NCI-H446 (cell line): ENCODE results near the gene PNLIPRP3.

ENCODE experiments used
- DNase-seq, 2 experiments: peaks; one replicate each; lab custom pipeline; 2025; lab: John Stamatoyannopoulos, UW

PNLIPRP3 gene

DNA sequence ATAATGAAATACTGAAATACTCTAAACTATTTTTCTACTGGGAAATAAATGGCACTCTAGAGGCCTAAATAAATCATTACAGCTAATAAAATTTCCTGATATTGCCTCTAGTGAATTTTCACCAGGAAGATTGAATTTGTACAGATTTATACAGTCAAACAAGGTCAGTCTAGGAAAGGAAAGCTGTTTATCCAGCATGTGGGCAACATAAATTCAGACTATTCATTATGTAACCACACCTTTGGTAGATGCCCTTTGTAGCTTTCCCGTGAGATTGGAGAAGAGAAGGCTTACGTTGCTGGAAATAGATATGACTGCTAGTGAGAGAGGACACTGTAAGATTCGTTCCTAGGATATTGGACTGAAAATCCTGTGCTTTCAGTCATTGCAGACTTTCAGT, 82.9 kb downstream of the PNLIPRP3 start:
- DNase-seq: no peak

DNA sequence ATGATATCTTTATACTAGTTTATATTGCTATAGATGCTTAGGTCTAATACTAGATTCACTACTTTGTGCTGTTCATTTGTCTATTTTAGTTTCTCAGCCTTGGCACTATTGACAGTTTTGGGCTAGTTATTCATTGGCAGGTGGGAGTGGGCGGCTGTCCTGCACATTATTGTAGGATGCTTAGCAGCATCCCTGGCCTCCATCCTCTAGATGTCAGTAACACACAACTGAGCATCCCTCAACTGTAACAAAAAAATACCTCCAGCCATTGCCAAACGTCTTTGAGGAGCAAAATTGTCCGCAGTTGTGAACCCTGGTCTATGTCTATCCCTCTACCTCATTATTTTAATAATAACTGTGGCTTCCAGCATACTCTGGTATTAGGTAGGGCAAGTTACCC, 83.7 kb downstream of the PNLIPRP3 start:
- no peak for DNase-seq

DNA sequence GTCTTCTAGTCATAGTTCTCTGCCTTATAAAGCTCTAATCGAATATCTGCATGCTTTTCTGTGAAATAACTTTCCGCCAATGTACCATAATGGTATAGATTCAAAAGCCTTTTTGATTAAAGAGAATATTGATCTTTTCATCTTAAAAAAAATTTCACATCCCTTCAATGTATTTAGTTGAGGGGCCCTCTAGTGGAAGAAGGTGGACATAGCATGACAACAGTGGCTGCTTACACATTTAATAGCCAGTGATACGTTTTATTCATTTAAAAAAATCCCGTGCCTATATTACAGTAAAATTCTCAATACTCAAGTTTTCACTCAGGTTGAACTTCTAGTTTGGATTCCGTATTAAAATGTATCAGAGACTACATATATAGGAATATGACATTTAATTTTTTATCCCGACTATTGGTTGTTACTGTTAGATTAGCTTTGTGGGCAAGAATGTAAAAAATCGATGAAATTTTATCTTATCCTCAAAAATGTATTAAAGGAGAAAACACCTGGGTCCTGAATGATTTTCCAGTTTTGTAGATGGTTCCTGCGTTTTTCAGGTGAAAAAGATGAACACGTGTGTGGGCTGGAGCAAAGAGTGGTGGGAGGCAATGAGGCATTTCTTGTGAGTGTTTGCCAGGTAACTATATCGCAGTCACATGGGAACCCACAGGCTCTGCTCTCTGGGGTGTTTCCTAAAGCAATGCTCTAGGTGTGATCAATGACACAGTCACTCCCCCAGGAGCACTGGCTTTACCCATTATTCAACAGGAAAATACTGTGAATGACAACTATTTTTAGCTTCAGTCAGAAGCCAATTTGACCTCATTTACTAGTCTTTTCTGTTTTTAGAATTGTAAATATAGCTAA, 94.0 kb downstream of the PNLIPRP3 start:
- no peak for DNase-seq

DNA sequence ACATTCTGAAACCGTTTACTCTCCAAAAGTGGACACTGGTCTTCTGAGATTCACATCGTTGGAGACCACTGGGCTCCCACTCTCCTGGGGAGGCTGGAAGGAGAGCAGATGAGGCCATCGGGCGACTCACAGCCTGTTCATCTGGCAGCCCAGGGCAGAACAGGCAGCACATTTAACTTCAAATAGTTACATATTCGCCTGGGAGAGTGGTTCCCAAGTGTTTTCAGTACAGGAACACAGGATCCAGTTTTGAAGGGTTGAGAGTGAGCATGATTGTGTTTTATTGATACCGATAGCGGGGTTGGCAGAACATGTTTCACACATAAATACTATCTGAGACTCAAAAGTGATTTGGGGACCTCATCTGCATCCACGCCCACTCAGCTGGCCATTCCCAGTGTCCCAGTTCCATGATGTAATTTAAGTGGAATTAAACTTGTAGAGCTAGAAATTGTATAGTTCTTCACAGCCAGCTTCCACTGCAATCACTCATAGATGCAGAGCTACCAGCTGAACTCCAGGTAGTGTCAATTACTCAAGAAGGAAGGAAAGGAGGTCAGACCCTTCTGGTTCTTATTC, 95.2 kb downstream of the PNLIPRP3 start:
- no peak for DNase-seq

DNA sequence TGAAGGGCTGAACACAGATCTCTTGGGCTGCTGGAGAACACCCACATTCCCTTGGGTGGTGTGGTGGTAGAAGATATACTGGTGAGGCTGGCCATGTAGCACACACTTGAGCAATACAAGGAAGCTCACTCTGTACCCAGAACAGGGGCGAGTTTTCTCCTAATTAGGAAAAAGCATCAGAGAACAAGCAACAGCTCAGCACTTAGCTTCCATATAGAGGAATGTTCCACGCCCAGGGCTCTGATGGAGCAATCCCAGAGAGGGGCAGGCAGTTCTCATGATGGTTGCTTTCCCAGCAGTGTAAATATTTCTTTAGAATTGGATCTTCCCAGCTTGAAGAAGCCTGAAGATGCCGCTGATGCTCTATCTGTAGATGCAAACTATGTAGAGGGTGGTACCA, 97.1 kb downstream of the PNLIPRP3 start:
- DNase-seq: no peak

DNA sequence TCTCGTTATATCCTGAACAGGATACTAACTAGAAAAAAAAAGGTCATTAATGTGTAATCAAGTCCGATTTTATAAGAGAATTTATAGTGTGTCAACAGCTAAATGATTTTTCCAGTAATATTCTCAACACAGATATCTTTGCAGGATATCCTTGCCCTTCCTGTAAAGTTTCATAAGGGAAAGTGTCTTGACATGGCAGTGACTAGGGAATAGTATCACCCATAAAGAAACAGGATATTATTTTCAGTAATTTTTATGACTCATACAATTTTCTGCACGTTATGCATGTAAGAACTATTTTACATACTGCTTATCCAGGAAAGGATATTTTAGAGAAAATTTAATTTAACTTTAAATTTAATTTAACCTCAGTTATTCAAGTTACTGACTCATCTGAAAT, 98.6 kb downstream of the PNLIPRP3 start:
- no peak for DNase-seq
